ENCODE results near the gene RPL18A.

The RPL18A gene

DNA sequence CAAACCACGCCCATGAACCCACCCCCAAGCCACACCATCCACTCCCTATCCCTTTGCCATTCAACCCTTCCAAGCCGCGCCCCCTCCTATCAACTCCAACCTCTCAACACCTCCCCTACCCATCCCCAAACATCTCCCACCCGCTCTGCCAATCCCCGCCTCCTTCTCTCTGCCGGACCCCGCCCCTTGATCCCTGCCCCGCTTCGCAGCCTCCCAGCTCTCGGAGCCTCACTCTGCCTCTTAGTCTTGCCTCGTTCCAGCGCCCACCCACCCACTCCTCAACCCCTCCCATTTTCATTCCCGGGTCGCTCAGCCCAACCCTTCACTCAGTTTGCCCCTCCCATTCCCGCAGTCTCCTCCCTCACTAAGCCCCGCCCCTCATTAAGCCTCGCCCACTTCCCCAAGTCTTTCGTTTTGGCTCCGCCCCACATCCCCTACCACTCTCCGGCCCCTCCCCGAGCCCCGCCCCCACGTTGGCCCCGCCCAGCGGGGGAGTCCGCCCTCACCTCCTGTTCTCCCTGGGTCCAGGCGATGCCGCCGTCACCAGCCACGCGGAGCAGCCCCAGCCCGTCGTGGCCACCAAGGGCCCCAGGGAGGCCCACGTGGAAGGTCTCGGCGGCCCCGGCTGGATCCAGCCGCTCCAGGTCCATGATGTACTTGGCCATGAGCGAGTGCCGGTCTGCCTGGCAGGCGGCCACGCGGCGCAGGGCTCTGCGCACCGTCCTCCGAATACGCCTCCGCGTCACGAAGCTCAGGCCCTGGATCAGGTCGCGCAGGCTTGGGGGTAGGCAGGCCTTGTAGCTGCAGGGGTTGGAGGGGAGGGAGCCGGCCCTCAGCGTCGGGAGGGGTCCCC, 17.7 kb upstream of the RPL18A start:
- DNase-seq (ENCODE audit: low read depth in 2 of 2) = peak in 1 of 2 donors; percentile 56

DNA sequence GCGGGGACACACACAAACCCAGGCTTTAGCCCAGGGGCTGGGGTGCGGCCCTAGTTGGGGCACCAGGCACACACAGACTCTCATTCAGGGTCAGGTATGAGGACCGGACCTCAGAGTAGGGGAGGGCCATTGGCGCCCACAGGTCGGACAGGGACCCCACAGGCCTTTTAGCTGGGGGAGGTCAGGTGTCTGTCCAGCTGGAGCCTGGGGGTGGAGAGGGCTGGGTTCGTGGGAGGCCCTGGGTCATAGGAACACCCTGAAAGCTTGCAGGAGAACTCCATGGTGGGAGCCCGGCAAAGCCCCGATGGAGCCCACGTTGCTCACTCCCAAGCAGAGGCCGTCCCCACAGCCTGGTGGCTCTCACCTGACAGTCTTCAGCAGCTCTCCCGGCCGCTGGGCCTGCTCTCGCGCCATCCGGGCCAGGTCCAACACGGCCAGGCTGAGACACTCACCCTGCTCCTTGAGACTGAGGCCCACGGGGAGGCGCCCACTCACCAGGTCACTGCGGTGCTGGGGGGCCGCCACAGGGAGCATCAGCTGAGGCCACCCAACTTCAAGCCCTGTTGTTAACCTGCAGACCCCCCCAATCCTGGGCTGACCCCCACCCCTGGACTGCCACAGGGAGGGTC, 16.9 kb upstream of the RPL18A start:
- no peak for DNase-seq (ENCODE audit: low read depth in 2 of 2)

DNA sequence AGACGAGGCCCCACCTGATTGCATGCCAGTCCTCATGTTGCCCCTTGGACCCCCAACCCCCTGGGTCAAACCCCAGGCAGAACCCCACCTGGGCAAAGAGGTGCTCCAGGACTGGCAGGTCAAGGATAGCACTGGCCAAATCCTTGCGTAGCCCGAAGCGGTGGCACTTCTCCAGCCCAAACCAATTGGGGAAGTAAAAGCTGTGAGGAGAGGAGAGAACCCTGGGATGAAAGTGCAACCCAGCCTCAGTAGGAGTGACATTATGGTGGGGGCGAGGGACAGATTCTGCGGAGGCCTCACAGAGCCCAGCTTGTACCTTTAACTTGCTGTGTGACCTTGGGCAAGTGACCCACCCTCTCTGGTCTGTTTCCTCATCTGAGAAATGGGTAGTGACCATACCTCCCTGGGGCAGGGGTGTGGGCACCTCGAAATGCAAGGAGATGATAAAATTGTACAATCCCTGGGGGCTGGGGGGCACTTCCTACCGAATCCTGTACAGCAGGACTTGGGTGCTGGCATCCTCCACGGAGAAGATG, 16.4 kb upstream of the RPL18A start:
- DNase-seq (ENCODE audit: low read depth in 2 of 2) = no peak

DNA sequence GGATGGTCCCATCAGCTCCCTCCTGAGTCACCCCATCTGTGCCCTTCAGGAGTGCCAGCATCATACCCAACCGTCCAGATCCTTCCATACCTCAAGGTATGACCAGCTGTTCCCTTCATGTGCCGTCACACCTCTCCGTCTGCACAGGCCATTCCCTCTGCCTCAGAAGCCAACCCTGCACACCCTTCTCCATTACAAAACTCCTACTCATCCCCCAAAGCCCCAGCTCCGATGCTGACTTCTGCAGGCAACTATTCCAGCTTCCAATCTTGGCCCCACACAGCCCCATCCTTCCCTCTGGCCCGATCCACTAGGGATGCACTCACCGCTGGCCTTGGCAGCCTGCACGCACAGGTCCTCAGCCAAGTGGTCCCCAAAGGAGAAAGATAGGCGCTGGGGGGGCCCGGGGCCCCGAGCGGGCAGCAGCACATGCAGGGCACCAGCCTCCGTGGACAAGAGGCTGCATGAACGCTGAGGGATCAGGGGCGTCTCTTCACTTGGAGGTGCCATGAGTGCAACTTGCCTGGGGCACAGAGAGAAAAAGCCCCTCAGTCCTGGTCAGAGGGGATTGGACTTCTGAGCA, 15.7 kb upstream of the RPL18A start:
- DNase-seq (ENCODE audit: low read depth in 2 of 2) = no peak

DNA sequence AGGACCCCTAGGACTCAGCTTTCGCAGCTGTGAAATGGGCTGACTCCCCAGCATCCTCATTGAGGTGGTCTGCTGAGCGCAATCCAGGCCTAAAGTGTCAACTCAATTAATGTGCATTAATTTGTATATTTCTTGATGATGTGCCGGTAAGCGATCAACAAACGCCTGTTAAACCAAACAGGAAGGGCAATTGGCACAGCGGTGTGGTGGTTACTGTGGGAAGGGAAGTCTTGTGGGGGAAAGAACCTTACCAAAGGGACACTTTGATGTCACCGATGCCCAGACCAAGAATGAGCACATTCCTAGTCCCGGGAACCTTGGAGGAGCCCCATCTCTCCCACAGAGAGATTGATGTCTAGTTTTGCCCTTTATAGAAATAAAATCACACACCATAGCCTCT, 13.6 kb upstream of the RPL18A start:
- DNase-seq (ENCODE audit: low read depth in 2 of 2) = no peak

DNA sequence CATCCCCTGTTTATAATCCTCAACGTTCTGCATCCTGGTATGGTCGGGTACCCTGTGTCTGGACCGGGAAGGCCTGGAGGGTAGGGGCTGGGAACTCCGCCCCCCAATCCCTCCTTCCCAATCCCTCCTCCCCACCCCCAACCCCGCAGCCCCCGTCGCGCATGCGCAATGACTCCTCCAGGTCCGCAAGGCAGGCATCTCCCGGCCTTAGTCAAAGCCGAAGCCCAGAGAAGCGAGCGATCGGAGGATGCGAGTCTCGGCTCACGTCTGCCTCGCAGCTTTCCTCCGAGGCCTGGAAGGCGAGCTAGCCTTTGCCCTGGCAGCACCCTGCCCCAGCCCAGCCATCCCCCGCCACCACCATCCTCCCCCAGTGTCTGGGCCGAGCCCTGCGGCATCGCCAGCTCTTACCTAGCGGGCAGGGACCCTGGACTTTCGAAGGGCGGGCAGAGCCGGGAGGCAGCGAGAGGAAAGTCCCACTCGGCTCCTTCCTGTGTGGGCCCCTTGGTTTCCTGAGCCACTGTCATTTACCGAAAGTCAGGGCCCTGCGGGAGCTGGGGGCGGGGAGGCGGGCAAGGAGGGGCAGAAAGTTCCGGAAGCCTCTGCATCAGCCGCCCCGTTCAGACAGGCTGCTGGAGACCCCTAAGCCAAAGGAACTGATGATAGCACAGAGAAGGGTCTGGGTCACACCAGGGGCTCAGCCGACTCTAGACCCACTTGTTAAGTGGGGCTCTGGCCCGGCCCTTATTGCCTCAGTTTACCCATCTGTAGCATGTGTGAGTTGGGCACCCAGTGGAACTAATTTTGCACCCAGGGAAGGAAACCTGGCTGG, 12.0 kb upstream of the RPL18A start, which contains the start of gene JAK3:
JAK3 (minus strand) TSS at position 445 of the 829 bp plus-strand sequence. CDS start 3,565 bp downstream, outside the sequence.
- DNase-seq (ENCODE audit: low read depth in 2 of 2) = peak; percentile 78 to 79

DNA sequence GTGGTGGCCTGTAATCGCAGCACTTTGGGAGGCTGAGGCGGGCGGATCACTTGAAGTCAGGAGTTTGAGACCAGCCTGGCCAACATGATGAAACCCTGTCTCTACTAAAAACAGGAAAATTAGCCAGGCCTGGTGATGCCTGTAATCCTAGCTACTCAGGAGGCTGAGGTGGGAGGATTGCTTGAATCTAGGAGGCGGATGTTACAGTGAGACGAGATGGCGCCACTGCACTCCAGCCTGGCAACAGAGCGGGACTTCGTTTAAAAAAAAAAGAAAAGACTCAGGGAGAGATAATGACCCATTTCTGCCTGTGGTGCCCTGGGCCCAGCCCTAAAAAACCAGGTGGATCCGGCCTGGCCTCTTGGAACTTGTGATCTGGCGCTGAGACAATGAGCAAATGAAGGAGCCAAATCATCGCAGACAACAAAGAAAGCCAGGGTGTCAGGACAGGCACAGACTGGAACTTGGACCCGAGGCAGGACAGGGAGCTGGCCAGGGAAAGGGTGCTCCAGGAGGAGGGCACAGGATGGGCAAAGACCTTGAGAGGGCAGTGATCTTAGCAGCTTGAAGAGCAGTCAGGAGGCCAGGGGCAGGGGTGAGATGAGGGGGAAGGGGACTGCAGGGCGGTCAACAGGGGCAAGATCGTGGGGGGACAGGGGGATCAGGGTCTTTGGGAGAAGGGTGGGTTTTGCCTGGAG, 11.0 kb upstream of the RPL18A start:
- DNase-seq (ENCODE audit: low read depth in 2 of 2) = no peak

DNA sequence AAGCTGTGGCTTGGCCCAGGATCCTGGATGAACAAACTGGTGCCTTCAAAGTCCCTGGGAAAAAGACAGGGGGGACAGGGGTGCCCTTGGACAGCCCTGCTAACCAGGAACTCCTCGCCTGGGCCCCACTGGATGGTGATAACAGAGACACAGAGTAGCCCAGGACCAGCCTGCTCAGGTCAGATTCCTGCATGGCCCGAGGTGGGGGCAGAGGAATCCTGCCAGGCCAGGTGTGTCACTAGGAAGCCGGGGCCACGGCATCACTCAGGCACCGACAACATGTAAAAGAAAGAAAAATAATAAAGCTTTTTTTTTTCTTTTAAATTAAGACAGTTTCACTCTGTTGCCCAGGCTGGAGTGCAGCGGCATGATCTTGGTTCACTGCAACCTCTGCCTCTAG, 5.6 kb upstream of the RPL18A start:
- no peak for DNase-seq (ENCODE audit: low read depth in 2 of 2)

DNA sequence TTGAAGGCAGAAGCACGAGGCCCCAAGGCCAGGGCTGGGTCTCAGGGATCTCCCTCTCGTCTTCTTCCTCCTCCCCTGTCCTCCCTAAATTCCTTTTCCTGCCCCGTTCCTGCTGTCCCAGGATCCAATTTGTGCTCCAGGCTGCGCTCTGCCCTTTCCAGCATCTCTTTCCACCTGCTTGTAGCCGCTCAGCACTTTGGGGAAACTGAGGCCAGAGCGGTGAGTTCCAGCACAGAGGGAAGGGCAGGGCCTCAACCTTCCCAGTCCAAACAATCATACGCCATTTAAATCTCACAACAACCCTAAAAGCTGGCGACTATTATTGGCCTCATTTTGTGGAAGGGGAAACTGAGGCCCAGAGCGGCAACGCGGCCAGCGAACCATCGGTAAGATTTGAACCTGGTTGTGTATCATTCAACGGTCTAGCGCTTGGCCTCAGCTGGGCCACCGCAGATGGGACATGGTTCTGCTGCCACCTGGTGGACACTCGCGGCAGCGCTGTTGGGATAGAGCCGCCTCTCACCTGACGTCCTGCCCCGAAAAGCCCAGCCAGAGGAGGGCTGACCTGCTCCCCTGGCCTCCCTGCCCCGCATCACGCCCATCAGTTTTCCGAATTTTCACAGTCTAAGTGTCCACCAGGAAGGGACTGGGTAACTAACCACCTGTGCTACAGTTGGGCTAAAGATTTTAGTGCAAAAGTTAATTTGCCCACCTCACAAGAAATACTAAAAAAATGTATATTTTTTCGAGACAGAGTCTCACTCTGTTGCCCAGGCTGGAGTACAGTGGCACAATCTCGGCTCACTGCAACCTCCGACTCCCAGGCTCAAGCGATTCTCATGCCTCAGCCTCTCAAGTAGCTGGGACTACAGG, 4.2 kb upstream of the RPL18A start:
- peak; percentile 76 to 96 for DNase-seq (ENCODE audit: low read depth in 2 of 2)

DNA sequence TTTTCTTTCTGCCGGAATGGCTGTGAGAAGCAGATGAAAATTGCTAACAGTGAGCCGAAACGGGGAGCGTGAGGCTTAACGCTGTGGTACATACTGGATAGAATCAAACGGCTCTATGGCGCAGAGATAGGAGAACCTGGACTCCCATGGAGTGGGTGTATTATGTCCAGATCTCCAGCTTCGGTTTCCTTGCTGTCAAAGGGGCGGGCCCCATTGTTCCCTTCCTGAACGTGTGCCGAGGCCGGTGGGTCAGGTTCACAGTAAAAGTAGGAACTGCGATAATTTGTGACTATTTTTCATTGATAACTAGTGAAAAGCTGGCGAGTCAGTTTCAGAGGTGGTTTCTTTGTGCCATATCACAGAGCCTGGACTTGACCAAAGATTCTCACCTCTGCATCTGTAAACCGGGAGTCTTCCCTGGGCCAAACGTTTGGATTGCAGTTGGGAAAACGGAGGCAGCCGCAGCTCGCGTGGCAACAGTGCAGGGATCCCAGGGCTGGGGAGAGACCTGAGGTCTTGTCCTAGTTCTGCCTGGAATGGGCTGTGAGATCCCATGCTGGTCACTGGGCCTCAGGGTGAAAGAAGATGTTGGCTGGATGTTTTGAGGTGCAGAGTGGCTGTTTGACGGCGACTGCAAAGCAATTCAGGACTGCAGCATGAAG, 752 bp downstream of the RPL18A start:
- DNase-seq (ENCODE audit: low read depth in 2 of 2) = no peak

DNA sequence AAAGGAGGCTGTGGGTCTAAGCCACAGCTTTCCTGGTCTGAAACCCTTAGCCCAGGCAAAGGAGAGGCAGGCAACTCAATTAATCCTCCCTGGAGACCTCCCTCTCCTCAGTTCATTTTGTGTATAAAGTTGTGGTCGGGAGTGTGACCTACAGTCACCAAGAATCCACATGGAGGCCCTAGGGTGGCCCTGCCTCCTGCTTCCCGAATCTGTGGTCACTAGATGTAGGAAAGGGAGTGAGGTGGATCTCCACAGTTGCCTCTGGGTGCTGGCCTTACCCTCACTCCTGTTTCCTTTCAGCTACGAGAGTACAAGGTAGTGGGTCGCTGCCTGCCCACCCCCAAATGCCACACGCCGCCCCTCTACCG, 1.3 kb downstream of the RPL18A start:
- no peak for DNase-seq (ENCODE audit: low read depth in 2 of 2)

DNA sequence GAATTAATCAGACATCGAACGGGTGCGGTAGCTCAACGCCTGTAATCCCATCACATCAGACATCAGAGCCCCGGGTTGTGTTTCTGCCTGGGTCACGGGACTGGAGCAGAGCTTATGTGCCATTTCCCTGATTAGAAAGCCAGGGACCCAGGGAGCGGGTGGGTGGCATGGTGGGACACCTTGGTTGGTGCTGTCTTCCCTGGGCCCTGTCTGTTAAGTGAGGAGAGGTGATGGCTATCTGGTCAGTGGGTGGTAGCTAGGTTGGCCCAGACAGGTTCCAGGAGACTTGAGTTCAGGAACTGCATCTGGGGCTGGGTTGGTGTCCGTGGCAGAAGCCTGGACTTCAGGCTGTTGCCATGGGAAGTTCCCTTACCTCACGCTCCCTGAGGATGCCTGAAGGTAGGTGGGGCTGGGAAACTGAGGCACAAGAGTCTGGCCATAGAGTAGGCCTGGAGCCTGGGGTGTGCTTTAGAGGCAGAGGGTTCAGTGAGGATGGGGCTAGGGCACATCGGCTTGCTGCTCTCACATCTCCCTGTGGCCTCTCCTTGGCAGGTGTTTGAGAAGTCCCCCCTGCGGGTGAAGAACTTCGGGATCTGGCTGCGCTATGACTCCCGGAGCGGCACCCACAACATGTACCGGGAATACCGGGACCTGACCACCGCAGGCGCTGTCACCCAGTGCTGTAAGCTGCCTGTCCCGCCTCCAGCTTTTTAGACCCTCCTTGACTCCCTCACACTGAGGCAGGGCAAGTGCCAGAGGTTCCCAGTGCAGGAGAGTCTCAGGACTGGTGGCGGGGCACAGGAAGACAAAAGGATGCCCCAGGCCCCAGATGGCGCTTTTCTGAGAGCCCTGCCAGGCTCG, 2.1 kb downstream of the RPL18A start:
- DNase-seq (ENCODE audit: low read depth in 2 of 2) = no peak

DNA sequence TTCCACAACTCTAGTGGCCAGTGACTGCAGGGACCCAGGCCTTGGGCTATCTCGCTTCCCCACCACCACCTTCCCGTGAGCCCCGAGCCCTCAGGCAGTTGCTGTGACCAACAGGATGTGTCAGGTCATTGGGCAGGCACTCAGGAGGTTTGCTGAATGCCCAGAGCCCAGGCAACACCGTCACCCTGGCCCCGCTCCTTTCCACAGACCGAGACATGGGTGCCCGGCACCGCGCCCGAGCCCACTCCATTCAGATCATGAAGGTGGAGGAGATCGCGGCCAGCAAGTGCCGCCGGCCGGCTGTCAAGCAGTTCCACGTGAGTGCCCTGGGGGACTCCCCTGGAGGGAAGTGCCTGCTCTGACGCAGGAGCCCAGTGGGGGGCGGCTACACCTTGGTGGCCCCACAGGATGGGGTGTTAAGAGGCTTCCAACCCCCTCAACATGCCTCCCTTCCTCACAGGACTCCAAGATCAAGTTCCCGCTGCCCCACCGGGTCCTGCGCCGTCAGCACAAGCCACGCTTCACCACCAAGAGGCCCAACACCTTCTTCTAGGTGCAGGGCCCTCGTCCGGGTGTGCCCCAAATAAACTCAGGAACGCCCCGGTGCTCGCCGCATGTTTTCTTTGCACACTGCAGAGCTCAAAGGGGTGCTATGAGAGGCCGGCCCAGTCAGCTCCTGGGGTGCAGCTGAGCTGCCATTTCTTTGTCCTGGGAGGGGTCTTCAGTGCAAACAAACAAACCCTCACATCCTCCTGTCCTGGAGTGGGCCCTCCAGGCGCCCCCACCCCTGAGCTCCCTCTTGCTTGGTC, 3.2 kb downstream of the RPL18A start:
- DNase-seq (ENCODE audit: low read depth in 2 of 2) = no peak

DNA sequence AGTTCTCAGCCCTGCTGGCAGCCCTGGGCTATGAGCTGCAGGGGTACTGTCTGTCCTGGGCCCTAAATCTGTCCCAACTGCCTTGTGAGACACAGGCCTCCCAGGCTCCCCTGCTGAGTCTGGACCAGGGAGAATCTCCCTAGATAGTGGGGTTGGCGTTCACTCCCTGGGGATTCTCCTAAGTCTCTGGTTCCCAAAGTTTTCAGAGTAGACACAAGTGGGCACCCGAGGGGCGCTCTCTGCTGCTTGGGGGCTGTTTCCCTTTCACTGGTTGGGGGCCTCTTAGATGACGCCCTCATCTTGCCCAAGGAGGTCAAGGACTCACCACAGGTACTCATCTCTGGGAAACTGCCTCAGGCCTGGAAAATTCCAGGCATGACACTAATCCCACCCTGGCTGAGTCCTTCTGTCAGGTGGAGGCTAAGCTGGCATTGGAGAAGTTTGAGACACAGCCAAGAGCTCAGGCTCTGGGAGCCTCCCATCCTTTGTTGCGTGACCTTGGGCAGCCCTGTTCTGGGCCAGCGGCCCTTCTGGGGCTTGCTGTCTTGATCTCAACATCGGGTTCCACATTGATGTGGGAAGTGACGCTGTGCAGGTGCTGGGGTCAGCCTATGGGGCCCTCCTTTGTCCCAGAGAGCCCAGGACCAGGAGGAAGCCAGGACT, 3.9 kb downstream of the RPL18A start:
- no peak for DNase-seq (ENCODE audit: low read depth in 2 of 2)

DNA sequence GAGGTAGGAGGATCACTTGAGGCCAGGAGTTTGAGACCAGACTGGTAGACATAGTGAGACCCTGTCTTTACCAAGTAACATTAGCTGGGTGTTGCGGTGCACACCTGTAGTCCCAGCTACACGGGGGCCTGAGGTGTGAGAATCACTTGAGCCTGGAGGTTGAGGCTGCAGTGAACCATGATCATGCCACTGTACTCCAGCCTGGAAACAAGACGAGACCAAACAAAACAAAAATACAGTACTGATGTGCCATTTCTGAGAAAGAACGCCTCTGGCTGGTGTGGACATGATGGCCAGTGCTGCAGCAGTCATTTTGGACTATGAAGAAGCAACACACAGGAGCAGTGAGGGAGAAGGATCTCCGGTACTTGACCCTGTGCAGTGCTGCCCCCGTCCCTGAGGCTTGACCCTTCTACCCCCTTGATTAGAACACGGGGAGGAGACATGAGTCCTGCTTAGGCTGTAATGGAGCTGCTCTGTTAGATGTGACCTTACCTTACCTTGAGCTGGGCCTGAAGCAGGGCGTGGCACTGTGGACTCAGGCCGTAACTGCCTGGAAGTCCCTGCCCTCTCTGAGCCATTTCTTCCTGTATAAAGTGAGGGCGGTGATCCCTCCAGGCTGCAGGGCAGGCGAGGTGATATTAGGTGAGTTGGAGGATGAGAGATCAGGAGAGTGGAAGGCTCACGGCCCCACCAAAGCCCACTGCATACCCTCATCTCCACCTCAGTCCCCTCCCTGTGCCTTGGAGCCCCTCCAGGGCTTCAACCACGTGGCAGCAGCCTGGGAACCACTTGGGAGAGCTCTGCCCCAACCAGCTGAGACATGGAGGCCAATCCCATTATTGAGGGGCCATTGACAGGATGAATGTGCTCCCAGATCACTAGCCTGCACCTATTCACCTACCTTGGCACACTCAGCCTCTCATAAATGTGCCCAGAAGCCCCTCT, 5.9 kb downstream of the RPL18A start:
- DNase-seq (ENCODE audit: low read depth in 2 of 2) = no peak

DNA sequence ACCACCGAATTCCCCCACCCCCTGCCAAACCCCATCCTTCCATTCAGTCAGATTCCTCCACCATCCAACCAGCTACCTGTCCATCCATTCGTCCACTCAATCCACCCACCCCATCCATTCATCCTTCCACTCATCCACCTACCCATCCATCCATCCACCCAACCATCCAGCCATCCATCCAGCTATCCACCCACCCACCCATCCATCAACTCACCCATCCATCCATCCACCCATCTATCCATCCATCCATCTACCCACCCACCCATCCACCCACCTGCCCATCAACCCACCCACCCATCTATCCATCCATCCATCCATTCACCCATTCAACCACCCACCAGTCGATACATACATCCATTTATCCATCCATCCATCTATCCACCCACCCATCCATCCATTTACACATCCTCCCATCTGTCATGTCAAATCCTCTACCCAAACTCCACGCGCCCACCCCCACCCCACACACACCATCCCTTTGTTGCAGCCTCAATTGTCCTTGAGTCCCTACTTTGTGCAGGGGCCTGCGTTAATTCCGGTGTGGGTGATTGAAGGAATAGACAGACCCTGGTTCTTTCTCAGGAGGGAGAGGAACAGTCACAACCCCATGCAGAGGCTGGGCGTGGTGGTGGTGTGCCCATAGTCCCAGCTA, 6.7 kb downstream of the RPL18A start:
- no peak for DNase-seq (ENCODE audit: low read depth in 2 of 2)

Data from stimulated activated CD4-positive, alpha-beta T cell treated with anti-CD3 and anti-CD28 coated beads, Interleukin-1b, Interleukin-23, amount 100 ng/mL, for 1 hour (primary cell).